ENCODE results near the gene KIF17.
A peak's percentile ranks its signal among the peaks of the same experiment; 100 is the strongest.
"Not testable (repeated sequence)": the region's sequence is repeated elsewhere in the genome, so short reads cannot be mapped to it uniquely, and the experiment has no call there.

The KIF17 gene

DNA sequence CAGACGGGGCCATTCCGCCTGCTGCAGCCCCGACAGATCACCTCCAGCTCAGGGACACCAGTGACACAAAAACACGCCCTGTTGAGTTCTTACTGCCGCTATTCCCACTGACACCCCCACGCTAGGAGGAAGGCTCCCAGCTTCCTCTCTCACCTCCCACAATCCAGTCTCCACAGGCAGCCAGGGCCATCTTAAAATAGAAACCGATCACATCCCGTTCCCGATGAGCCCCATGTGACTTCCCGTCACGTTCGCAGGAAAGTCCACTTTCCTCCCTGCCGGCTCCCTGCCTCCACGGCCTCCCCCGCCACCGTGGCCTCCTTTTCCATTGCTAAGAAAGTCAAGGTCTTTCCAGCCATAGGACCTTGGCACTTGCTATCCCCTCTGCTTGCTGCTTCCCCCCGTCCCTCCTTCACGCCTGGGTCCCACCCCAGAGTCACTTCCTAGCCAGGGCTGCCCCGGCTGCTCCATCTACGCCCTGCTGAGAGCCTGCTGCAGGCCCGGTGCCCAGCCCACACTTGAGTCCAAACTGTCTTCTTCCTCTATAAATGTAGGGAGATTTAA lies 32.6 kb downstream of the KIF17 start:
- DNase-seq: no peak

- DNase-seq: no peak
These were observed 33.2 kb downstream of the KIF17 start for GRCh38 chr1:20684651-20685050.

DNA sequence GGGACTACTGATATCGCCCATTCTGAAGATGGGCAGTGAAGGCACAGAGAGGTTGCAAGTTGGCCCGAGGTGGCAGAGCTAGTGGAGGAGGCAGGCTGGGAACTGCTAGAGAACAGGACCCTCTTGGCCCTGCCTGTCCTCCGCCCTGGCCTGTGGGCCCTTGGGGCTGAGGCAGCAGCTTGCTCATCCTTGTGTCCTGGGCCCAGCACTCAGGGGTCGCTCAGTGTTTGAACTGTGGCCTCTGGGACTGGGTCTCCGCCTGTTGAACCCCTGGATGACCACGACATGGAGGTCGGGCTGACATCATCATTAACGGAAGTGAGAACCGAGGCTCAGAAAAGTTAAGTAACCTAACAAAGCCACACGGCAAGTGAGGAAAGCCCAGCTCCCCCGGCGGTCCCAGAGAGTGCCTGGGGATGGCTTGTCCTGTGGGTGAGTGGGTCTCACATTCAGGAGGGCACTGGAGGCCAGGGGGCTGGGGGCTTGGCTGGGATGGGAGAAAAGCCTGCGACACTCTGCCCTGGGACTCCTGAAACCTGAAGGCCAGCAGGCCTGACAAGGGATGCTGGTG lies 33.7 kb downstream of the KIF17 start:
- no peak for DNase-seq

DNA sequence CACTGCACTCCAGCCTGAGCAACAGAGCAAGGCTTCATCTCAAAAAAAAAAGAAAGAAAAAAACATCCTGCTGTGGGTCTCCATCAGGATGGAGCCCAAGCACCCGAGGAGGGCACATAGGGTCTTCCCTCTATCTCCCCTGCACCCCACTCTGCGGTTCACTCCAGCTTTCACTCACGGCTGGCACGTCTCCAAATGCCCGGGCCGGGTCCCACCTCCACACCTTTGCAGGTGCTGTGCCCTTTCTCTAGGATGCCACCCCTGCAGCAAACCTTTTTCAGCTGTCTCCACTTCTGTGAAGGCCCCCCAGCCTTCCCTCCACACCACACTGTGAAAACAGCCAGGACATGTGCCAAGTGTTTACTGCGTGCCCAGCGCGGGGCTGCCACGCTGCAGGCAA lies 34.2 kb downstream of the KIF17 start:
- no peak for DNase-seq

DNA sequence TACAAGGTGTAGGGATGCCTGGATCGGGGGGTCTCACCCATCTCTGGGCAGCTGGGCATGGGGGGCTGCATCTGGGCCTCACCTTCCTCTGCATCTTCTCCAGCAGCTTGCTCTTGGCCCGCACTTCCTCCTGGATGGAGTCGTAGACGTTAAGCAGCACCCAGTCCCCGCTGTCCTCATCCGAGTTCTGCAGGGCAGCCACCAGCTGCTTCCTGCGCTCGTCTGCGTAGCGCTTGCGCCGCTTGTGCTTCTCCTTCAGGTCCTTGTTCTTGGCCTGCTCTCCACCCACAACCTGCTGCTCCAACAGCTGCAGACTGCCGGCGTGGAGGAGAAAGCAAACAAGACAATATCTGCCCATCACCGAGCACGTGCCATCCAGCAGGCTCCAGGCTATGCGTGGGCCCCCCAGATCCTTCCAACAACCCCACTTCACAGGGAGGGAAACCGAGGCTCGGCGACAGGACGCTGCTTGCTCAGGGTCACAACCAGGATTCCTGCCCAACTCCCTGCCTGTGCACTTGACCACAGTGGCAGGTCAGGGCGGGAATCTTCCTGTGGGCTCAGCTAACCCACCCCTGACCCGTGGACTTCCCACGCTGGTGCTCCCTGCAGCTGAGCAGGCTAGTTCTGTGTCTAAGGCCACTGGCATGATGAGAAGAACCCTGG lies 35.1 kb downstream of the KIF17 start:
- DNase-seq: peak in 1 of 2 donors; percentile 71

DNA sequence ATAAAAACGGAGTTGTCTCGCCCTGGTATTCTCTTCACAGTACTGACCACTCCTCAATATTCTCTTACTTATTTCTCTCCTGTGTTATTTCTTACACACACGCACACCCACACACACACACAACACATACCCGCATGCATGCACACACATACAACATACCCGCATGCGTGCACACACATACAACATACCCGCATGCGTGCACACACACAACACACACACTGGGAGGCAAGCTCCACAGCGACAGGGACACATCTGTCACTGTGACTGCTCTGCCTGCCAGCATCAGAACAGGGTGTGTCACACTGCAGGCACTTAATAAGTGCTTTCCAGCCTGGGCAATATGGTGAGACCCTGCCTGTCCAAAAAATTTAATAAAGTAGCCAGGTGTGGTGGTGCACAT lies 35.8 kb downstream of the KIF17 start:
- DNase-seq: no peak

DNA sequence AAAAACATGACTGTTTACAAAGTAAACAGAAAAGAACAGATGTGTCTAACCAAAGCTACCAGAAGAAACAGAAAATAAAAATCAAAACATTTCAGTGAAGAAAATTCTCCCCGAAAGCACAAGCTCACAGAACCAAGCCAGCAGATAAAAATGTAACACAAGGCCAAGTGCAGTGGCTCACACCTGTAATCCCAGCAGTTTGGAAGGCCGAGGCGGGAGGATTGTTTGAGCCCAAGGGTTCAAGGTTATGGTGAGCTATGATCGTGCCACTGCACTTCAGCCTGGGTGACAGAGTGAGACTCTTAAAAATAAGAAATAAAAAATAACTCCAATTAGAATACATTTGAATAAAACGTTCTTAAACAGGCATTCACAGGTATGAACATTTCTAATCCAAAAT lies 37.5 kb downstream of the KIF17 start:
- DNase-seq: no peak

- DNase-seq: peak in 1 of 2 donors; percentile 3
These were observed 39.2 kb downstream of the KIF17 start for GRCh38 chr1:20678599-20678998.

DNA sequence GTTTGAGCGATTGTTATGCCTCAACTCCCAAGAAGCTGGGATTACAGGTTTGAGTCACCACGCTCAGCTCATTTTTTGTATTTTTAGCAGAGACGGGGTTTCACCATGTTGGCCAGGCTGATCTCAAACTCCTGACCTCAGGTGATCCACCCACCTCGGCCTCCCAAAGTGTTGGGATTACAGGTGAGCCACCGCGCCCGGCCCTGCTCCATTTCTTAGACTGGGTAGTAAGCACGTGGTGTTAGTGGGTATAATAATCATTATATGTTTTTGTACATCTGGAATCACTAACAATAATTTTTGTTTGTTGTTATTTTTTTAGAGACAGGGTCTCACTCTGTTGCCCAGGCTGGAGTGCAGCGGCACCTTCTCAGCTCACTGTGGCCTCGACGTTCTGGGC lies 44.2 kb downstream of the KIF17 start:
- DNase-seq: not testable (repeated sequence)

GRCh38 chr1:20672265-20672632 lies 45.6 kb downstream of the KIF17 start:
- no peak for DNase-seq

GRCh38 chr1:20670936-20671335 lies 46.9 kb downstream of the KIF17 start:
- DNase-seq: no peak

GRCh38 chr1:20668581-20668980 lies 49.2 kb downstream of the KIF17 start:
- DNase-seq: no peak

GRCh38 chr1:20666804-20667203 lies 51.0 kb downstream of the KIF17 start:
- DNase-seq: no peak

GRCh38 chr1:20666146-20666545 lies 51.7 kb downstream of the KIF17 start:
- DNase-seq: no peak

GRCh38 chr1:20665726-20666125 lies 52.1 kb downstream of the KIF17 start:
- peak in 1 of 2 donors; percentile 42 for DNase-seq

GRCh38 chr1:20663969-20664715 lies 53.7 kb downstream of the KIF17 start:
- no peak for DNase-seq

- no peak for DNase-seq
These were observed 54.4 kb downstream of the KIF17 start for GRCh38 chr1:20663365-20663764.

DNA sequence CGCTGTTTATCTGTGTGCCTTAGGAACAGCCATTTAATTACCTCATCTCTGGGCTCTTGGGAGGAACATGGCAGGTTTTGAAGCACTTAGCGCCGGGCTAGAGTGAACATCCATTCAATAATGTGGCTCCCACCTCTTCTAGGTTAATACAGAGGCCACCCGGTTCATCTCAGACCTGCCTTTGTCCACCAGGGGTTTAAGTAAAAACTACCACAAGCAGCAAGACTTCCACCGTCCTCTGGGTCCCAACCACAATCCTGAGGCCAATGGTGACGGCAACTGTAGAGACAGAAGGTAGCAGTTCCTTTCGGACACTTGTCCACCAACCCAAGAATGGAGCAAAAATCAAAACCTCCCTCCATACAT lies 55.7 kb downstream of the KIF17 start:
- DNase-seq: no peak

GRCh38 chr1:20661207-20662109 lies 56.3 kb downstream of the KIF17 start, which contains the start of gene DDOST:
Gene DDOST (minus strand): TSS chr1:20661369. CDS start chr1:20661350, 19 bp downstream.
- peak; percentile 53 to 93 for DNase-seq

GRCh38 chr1:20660847-20661206 lies 57.0 kb downstream of the KIF17 start:
- no peak for DNase-seq

GRCh38 chr1:20660363-20660762 lies 57.4 kb downstream of the KIF17 start:
- no peak for DNase-seq

DNA sequence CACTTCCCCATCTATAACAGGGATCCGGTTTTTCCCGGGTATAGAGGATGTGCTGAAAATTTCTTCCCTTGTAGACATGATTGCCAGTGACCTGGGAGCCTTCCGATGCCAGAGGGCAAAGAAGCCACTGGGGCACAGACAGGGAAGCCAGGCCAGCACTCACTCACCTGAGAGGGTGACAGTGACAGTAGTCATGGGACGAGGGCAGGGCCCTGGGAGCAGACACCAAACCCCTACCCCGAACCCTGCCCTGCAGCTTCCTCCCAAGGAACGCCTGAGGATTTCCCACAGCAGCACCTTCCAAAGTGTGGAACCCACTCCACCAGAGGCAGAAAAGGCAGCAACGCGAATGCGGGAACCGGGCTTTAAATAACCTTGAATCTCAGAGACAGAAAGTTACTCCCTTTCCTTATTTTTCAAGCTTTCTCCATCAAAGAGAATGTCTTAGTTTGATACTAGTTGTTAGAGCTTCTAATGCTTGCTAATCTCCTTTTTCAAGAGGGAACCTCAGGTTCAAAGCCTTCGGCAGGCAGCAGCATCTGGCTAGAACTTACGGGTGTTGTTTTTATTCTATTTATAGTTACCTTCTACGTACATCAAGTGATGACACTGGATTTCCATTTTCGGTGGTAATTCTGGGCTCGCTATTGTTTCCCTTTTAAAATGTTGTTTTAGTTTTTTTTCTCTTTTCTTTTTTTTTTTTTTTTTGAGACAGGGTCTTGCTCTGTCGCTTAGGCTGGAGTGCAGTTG lies 59.5 kb downstream of the KIF17 start:
- DNase-seq: no peak

All from bone marrow (tissue), 2 donors.